Natural killer cell treated with Interleukin-12 subunit alpha and Interleukin-12 subunit beta and Interleukin-15 and Interleukin-18, amount 100 ng/mL, for 72 hours (primary cell): Measurements from ENCODE around the gene SF3A1. TPM values are rescaled to one million over a fixed set of nuclear protein-coding genes. Genes with fewer than 3 reads are reported as not detected.
A peak's percentile ranks its signal among the peaks of the same experiment; 100 is the strongest.

Source experiments
- ATAC-seq, 2 donors: fragments of 150-1000 bp; cut with Tn5 transposase in 1 of 2; sonication (Bioruptor Pico), chemical (Tn5 transposase) in 1 of 2; 2 replicates each; pipeline ENCODE4 v1.10.0; 2021
- DNase-seq: peaks from one replicate; pipeline ENCODE4 v3.0.0; 2022; ENCODE audit warnings: low spot score
- H3K27ac Mint-ChIP-seq, 2 donors: 1 replicate in 1 of 2; 2 replicates in 1 of 2; pipeline ENCODE4 v1.8.0; 2022; ENCODE audit warnings: mixed read lengths in 2 of 2, mild to moderate bottlenecking in 1 of 2, moderate library complexity in 1 of 2
- H3K27me3 Mint-ChIP-seq, 2 donors: 1 replicate in 1 of 2; 2 replicates in 1 of 2; pipeline ENCODE4 v1.8.0; 2022; ENCODE audit warnings: mixed read lengths in 2 of 2
- H3K36me3 Mint-ChIP-seq: one replicate; pipeline ENCODE4 v1.8.0; 2022; ENCODE audit warnings: mixed read lengths
- H3K4me1 Mint-ChIP-seq, 2 donors: 1 replicate in 1 of 2; 2 replicates in 1 of 2; pipeline ENCODE4 v1.8.0; 2022; ENCODE audit warnings: low read depth in 2 of 2, mixed read lengths in 2 of 2, mild to moderate bottlenecking in 1 of 2
- H3K4me3 Mint-ChIP-seq: one replicate; pipeline ENCODE4 v1.8.0; 2022; ENCODE audit warnings: mixed read lengths
- H3K9me3 Mint-ChIP-seq: 2 replicates; pipeline ENCODE4 v1.8.0; 2022; ENCODE audit warnings: mixed read lengths
- total RNA-seq, 2 donors: library from RNA; stranded (reverse); gene quantifications; one replicate each; pipeline ENCODE4 v1.2.3, GENCODE V29; 2022

SF3A1 gene
- total RNA-seq, 2 donors from 2014 or later, result 225 to 301 TPM

DNA sequence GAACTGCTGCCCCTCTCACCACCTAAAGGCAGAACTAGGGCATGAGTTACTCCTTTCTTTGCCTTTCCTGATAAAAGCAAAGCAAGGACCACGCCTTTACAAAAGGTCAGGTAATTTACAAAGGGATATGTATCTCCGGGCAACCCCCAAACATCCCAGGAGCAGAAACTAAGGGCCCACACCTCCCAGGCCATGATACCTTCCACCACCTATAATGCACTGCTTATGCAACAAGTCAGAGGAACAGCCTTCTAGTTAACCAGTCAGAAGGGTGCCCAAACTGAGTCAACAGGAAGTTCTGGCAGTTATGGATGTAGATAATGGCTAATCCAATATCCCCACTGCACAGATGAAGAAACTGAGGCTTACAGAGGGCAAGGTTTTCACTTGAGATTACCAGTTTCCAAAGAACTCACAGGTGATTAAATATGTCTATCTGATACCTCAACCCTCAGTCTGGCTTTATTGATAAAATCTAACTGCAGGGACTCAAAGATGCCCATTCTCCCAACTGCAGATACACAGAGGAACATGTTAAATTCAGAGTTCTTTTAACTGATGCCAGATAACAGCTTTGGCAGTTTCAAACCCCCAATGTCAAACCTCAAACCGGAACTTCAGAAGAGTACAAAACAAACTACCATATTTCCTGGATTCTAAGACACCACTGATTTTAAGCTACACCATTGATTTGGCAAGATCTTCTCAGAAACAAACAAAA is 50.6 kb downstream of the SF3A1 start:
- Mint-ChIP-seq H3K4me3 (peak overlapping the region; percentile 83), H3K27ac (peak overlapping the region; percentile 91 to 97), H3K36me3 (no peaks in the 10 kb centered on the region), H3K4me1 (peaks cover 84 to 88% of the 10 kb centered on the region in 2 donors), H3K27me3 (no peaks in the 10 kb centered on the region), H3K9me3 (no peaks in the 10 kb centered on the region)
- DNase-seq (no peak), ATAC-seq (peak; percentile 75 to 76)

DNA sequence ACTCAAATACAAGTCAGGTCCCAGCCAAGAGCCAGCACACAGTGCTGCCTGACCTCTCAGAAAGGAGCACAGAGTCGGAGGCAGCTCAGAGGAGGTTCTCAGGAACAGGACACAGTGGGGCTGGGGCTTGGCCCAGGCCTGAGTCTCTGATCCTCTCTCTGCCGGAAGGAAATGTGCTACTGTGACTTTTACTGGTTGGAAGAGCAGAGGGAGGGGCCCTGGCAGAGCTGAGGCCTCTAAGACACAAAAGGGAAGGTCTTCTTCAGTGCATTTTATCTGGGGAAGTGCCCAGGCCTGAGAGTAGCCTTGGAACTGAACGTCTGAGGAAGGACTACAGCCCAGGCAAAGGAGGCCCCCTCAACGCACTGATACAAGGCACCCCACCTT is 51.2 kb downstream of the SF3A1 start:
- H3K9me3 Mint-ChIP-seq, result no peaks in the 10 kb centered on the region
- H3K4me1 Mint-ChIP-seq, result peaks cover 81 to 85% of the 10 kb centered on the region in 2 donors
- ATAC-seq (peak; percentile 74 to 84), DNase-seq (no peak)
- peak overlapping the region; percentile 83 for H3K4me3 Mint-ChIP-seq
- H3K27me3 Mint-ChIP-seq, result no peaks in the 10 kb centered on the region
- no peaks in the 10 kb centered on the region for H3K36me3 Mint-ChIP-seq
- peak overlapping the region; percentile 91 to 97 for H3K27ac Mint-ChIP-seq

DNA sequence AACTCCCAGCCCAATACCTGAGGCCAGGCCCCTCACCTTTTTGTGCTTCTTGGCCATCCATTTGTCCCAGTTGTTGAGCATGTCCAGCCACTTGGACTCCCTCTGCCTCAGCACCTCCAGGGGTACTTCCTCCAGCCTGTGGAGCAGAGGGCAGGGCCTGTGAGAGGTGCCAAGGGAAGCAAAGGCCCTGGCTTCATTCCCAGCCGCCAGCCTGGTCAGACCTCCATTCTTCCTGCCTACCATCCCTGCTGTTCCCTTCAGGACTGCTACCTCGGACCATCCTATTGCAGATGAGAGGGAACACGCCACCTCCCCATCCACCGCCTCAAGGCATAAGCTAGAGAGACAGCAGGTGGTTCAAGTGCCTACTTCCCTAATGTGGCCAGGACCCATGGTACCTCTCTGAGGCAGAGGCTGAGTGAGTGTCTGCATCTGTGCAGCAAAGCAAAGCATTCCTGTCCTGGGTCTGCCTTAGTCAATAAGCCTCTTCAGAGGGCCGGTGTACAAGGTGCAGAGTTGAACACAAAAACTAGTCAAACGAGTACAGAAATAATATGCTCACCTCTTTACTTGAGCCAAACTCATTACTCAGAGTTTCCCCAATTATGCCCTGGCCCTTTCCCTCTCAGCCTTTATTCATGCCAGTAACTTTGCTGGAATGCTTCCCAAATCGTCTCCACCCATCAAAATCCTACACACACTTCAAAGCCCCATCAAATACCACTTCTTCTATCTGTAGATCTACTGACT is 52.0 kb downstream of the SF3A1 start:
- no peaks in the 10 kb centered on the region for H3K9me3 Mint-ChIP-seq
- ATAC-seq, result no peak
- no peaks in the 10 kb centered on the region for H3K27me3 Mint-ChIP-seq
- H3K27ac Mint-ChIP-seq, result peak overlapping the region; percentile 91 to 97
- no peak for DNase-seq
- H3K4me1 Mint-ChIP-seq, result peaks cover 73 to 76% of the 10 kb centered on the region in 2 donors
- peak overlapping the region; percentile 83 for H3K4me3 Mint-ChIP-seq
- H3K36me3 Mint-ChIP-seq, result no peaks in the 10 kb centered on the region

DNA sequence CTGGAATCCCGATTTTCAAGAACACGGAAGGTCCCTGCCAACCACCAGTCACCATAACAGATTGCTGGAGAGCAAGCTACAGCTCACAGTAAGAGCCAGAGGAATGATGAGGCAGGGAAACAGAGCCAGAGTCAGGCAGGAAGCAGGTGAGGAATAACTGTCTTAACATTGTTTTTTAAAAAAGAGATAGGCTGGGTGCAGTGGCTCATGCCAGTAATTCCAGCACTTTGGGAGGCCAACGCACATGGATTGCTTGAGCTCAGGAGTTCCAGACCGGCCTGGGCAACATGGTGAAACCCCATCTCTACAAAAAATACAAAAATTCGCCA is 53.9 kb downstream of the SF3A1 start:
- no peak for ATAC-seq
- Mint-ChIP-seq H3K27me3 (no peaks in the 10 kb centered on the region), H3K9me3 (no peaks in the 10 kb centered on the region), H3K4me1 (peaks cover 61 to 63% of the 10 kb centered on the region in 2 donors), H3K27ac (peak overlapping the region; percentile 91 to 97), H3K36me3 (no peaks in the 10 kb centered on the region), H3K4me3 (peak overlapping the region; percentile 74)
- no peak for DNase-seq

DNA sequence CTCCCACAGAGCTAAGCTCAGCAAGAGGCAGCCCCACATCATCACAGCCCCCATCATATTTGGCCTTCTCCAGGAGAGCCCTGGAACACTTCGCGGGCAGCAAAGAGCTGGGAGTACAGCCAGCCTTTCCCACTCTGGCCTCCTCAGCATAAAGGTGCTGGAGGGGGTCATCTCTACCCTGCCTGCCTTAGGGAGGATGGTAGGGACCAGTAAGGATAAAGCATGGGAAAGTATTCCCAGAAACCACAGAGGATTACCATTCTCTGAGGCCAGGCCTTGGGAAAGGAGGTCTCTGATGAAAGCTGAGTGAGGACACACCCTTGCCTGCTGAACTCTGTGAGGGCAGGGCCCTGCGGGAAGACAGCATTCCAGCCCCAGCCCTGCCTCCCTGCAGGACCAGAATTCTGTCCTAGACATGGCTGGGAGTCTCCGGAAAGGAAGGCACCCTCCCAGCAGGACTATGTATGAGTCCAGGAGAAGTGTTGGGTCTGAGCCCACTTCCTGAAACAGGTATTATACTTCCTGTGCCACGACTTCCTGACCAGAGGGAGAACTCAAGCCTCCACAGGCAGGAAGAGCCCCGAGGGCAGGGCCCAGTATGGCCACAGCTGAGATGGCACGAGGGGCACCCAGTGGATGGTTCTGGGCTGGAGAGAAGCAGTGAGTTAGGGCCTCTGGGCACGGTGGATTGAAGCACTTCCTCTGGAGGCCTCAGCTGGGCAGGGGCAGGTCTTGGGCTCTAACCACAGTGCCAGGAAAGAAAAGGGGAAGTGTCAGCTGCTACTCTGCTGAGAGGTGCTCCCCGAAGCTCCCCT is 54.5 kb downstream of the SF3A1 start:
- no peaks in the 10 kb centered on the region for H3K9me3 Mint-ChIP-seq
- H3K27ac Mint-ChIP-seq, result peak overlapping the region; percentile 91 to 97
- H3K4me3 Mint-ChIP-seq, result peak overlapping the region; percentile 74
- peaks cover 57 to 58% of the 10 kb centered on the region in 2 donors for H3K4me1 Mint-ChIP-seq
- DNase-seq (no peak), ATAC-seq (peak; percentile 1 to 17)
- no peaks in the 10 kb centered on the region for H3K27me3 Mint-ChIP-seq
- H3K36me3 Mint-ChIP-seq, result no peaks in the 10 kb centered on the region

DNA sequence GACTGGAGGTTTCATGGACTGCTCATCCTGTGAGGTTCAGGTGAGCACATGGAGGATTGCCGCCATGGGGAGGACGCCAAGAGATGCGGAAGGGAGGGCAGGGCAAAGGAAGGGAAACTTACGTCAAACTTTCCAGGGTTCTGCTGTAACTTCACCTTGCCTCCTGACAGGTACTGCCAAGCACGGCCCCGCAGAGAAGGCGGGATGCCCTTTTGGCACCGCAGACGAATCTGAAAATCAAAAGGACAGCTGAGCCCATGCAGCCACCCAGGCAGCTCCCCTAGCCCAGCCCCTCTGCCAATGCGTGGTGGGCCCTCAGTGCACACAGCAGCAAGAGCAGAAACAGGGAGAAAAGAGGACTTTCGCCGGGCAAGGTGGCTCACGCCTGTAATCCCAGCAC is 57.4 kb downstream of the SF3A1 start:
- no peak for ATAC-seq
- Mint-ChIP-seq H3K27ac (no peak overlapping the region), H3K27me3 (no peaks in the 10 kb centered on the region), H3K4me1 (peaks cover 29% of the 10 kb centered on the region in 2 donors), H3K9me3 (no peaks in the 10 kb centered on the region), H3K4me3 (no peak overlapping the region), H3K36me3 (no peaks in the 10 kb centered on the region)
- DNase-seq, result no peak

DNA sequence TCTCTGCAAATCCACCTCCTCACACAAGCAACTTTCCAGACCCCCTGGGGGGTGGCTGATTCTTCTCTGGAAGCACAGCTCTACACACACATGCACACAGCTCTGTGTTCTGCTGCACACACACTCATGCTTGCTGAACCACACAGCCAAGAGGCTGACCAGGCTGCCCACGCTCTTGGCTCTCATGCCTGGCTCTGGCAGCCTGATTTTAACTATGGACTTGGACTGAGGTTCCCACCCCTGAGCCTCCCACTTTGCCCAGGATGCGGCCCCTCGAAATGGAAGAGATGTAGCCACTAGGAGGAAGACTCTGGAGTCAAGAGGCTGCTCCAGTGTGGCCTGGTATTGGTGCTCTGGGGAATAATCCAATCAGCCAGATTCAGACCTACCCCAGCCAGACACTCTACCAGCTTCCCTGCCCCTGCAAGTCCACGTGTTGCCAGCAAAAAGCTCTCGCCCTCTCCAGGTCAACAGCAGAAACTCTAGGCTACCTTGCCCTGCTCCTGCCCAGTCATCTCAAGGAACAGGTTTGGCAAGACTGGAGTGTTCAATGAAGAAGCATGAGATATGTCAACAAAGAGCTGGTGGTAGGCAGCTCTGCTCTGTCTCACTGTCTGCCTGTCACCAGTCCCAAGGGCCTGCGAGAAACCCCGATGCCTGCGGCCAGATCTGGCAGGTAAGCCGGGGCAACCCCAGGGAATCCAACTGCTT is 58.5 kb downstream of the SF3A1 start:
- ATAC-seq (no peak), DNase-seq (no peak)
- Mint-ChIP-seq H3K4me3 (no peak overlapping the region), H3K4me1 (peaks cover 19 to 20% of the 10 kb centered on the region in 2 donors), H3K36me3 (no peaks in the 10 kb centered on the region), H3K27me3 (no peaks in the 10 kb centered on the region), H3K9me3 (no peaks in the 10 kb centered on the region), H3K27ac (peak overlapping the region in 1 of 2 donors; percentile 8)

DNA sequence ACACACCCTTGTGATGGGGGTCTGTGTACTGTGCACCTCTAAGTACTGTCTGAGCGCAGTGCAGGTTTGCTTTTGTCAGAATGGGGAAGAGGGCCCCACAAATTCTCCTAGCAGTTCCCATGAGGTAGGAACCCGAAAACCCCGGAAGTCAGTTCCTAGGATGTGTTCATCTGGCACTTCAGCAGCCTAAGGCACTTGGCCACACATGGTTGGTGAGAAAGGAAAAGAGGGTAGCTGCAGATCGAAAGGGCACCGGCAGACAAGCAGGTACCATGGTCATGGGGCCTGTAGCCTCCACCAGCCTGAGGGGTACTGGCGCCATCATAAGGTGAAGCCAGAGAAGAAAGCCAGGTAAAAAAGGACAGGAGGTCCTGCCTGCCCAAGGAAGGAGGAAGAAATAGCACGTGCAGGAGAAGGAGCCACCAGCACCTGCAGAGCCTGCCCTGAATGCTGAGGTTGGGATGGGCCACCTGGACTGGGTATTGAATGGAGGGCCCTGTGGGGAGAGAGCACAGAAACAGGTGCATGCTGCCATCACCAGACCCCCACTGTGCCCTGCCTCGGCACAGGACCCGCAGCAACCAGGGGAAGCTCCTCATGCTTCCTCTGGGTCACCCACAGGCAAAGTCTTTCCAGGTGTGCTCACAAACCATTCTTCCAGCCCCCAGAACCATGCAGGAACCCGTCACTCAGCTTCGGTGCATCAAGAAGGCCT is 59.3 kb downstream of the SF3A1 start:
- Mint-ChIP-seq H3K4me3 (no peak overlapping the region), H3K4me1 (peaks cover 12 to 13% of the 10 kb centered on the region in 2 donors), H3K27ac (peak overlapping the region in 1 of 2 donors; percentile 6), H3K27me3 (no peaks in the 10 kb centered on the region), H3K36me3 (no peaks in the 10 kb centered on the region), H3K9me3 (no peaks in the 10 kb centered on the region)
- ATAC-seq (no peak), DNase-seq (no peak)

DNA sequence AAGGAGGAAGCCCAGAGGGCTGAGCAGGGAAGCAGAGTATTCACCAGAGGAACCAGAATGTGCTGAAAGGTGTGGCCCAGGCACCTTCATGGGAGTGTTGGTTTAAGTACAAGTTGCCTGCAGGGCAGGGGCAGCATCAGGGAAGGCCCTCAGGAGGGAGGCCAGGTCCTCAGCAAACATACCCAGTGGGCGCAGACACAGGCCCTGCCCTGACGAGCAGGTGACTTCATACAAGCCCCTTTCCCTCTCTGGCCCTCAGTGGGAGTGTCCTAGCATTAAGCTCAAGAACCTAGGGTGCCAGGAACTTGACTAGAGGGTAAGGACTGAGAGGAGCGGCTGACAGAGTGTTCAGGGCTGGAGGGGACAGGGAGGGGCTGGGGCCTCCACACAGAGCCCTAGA is 59.9 kb downstream of the SF3A1 start:
- ATAC-seq (no peak), DNase-seq (no peak)
- Mint-ChIP-seq H3K36me3 (no peaks in the 10 kb centered on the region), H3K27me3 (no peaks in the 10 kb centered on the region), H3K9me3 (no peaks in the 10 kb centered on the region), H3K27ac (peak overlapping the region in 1 of 2 donors; percentile 6), H3K4me3 (no peak overlapping the region), H3K4me1 (peaks cover 8 to 9% of the 10 kb centered on the region in 2 donors)

DNA sequence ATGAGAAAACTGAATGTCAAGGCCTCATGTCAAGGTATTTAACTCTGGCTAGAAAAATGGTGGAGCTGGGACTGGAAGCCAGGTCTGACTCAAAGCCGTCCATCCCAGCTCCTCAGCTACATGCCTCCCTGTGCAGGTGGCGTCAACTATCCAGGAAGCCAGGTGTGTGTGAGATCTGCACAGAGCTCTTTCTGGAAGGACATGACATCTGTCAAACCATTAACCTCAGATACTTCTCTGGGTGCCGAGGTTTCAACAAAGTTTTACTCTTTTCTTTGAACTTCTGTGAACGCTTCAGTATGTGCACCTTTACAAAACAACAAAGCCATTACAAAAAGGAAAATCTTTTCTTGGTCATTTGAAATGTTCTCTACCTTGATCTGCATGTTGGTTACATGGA is 60.4 kb downstream of the SF3A1 start:
- peaks cover 4 to 5% of the 10 kb centered on the region in 2 donors for H3K4me1 Mint-ChIP-seq
- no peak for DNase-seq
- H3K4me3 Mint-ChIP-seq, result no peak overlapping the region
- H3K9me3 Mint-ChIP-seq, result no peaks in the 10 kb centered on the region
- ATAC-seq, result no peak
- no peaks in the 10 kb centered on the region for H3K27me3 Mint-ChIP-seq
- peak overlapping the region in 1 of 2 donors; percentile 6 for H3K27ac Mint-ChIP-seq
- no peaks in the 10 kb centered on the region for H3K36me3 Mint-ChIP-seq

DNA sequence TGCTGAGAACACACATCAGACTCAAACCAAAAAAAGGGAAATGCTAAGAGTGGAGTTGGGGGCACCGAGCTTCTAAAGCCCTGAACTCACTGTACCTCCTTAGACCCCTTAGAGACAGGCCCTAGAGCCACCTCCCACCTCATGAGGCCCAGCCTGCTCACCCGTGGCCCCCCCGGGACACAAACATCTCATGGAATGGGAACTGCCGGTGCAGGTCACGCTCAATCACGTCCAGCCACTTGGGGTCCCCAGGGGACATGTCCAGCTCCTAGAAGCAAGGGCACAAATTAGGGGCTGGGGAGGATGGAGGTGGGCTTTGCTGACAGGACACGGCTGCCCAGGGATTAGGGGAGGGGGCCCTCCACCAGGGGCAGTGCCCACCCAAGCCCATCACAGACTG is 61.1 kb downstream of the SF3A1 start:
- H3K4me3 Mint-ChIP-seq, result no peak overlapping the region
- no peak for ATAC-seq
- no peak for DNase-seq
- H3K36me3 Mint-ChIP-seq, result no peaks in the 10 kb centered on the region
- H3K4me1 Mint-ChIP-seq, result peaks cover 0 to under 1% of the 10 kb centered on the region in 2 donors
- H3K27ac Mint-ChIP-seq, result no peak overlapping the region
- H3K27me3 Mint-ChIP-seq, result no peaks in the 10 kb centered on the region
- H3K9me3 Mint-ChIP-seq, result no peaks in the 10 kb centered on the region

DNA sequence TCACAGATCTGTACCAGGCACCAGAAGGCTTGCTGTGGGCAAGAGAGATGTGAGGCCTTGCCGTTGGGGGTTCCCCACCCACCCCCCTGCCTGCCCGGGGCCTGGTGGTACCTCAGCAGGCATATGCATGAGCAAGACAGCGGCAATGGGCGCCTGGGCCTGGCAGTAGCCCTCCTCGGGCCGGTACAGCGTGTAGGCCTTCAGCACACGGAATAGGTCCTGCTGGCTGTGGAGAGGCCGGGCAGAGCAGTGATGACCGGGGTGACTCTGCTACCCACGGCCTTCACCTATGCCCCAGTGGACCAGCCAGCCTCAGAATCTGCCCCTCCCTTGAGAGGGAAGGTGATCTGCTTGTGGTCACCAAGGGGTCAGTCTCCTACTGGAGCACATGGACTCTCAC is 61.9 kb downstream of the SF3A1 start:
- Mint-ChIP-seq H3K9me3 (no peaks in the 10 kb centered on the region), H3K4me1 (peaks cover 3 to 8% of the 10 kb centered on the region in 2 donors)

DNA sequence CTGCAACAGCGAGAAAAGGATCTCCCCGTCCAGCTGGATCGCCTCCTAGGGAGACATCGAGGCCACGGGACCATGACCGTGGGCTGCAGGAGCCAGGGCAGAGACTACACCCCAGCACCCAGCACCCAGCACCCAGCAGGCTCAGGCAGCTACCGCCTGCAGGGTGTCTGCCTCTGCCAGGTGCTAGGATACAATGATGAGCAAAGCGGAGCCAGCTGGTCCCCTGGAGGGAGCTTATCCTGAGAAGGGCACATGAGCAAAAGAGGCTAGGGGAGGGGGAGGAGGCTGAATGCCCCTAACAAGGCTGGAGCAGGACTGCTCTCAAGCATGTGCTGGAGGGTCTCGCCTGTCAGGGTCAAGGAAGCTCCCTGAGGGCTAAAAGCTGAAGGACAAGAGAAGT is 62.6 kb downstream of the SF3A1 start:
- Mint-ChIP-seq H3K9me3 (no peaks in the 10 kb centered on the region), H3K27ac (no peak overlapping the region), H3K27me3 (no peaks in the 10 kb centered on the region), H3K4me3 (no peak overlapping the region), H3K36me3 (no peaks in the 10 kb centered on the region), H3K4me1 (peaks cover 3 to 9% of the 10 kb centered on the region in 2 donors)
- no peak for DNase-seq
- ATAC-seq, result no peak

More for the DNA sequence above, 61.9 kb downstream of the SF3A1 start:
- H3K36me3 Mint-ChIP-seq, result no peaks in the 10 kb centered on the region
- no peak overlapping the region for H3K4me3 Mint-ChIP-seq
- no peak for DNase-seq
- no peak overlapping the region for H3K27ac Mint-ChIP-seq
- ATAC-seq, result no peak
- no peaks in the 10 kb centered on the region for H3K27me3 Mint-ChIP-seq
